GM12891 (cell line): Measurements from ENCODE around the gene EIF3K.

Source experiments
- POLR2A ChIP-seq: IDR thresholded peaks from 2 replicates; pipeline ENCODE4 v1.6.1; 2011; ENCODE audit warnings: low read depth, low read length, control low read depth
- POLR2AphosphoS5 ChIP-seq: IDR thresholded peaks from 2 replicates; pipeline ENCODE4 v1.6.1; 2011; ENCODE audit warnings: low read depth, low read length, control low read depth
- SPI1 ChIP-seq: IDR thresholded peaks from 2 replicates; pipeline ENCODE4 v1.6.1; 2011; ENCODE audit warnings: low read depth, low read length, control low read depth

DNA sequence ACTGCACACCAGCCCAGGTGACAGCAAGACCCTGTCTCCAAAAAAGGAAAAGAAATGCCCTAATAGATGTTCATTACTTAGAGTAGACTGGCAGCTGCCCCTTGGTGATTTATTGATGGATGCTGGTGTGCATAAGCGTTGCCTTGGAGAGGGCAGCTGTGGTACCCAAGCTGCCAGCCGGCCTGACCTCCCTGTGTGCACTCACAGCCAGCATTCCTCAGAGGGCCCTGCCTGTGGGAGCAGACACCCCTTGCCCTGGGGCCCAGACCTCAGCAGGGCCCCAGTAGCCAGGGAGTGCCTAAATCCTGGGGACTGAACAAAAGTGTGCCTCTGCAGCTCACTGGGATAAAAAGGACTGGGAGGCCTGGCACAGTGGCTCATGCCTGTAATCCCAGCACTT lies 20.7 kb downstream of the EIF3K start:
- TF ChIP-seq POLR2A: no peak
- no peak for TF ChIP-seq POLR2AphosphoS5
- TF ChIP-seq SPI1: no peak
